NCI-H1105 (cell line): ENCODE data around the gene UBN1.

Experiments
- DNase-seq: peaks from one replicate; lab custom pipeline; 2025; lab: John Stamatoyannopoulos, UW

Gene UBN1

GRCh38 chr16:4931381-4931780 is 84.1 kb downstream of the UBN1 start:
- DNase-seq: no peak
